ENCODE measurements around the gene PCSK5. TPM values are rescaled to one million over a fixed set of nuclear protein-coding genes. Genes with fewer than 3 reads are reported as not detected.

Gene PCSK5
- total RNA-seq, 1 experiment from 2014 or later = 7.5 TPM

- Histone ChIP-seq H3K18ac (ENCODE audit: insufficient read length, low read depth, low read length) (no peak overlapping the region), H3T11ph (ENCODE audit: low read length) (no peak overlapping the region), H4K20me1 (ENCODE audit: control insufficient read depth, insufficient read depth, insufficient read length) (no peaks in the 10 kb centered on the region), H2AK5ac (ENCODE audit: insufficient read length, low read length) (no peak overlapping the region), H3K27me3 (ENCODE audit: insufficient read depth, low read length) (no peaks in the 10 kb centered on the region), H2AFZ (ENCODE audit: low read length) (no peak overlapping the region), H3K23ac (ENCODE audit: insufficient read length, low read depth, low read length) (no peak overlapping the region), H4K91ac (ENCODE audit: insufficient read length, low read depth, low read length) (no peak overlapping the region), H3K27ac (ENCODE audit: insufficient read length, low read depth, low read length) (no peak overlapping the region), H3K79me1 (ENCODE audit: insufficient read depth, low read depth, low read length, poor library complexity, severe bottlenecking) (no peaks in the 10 kb centered on the region), H2BK120ac (ENCODE audit: low read depth, low read length, poor library complexity, severe bottlenecking) (no peak overlapping the region), H3K4ac (ENCODE audit: low read depth, low read length) (no peak overlapping the region), H2BK15ac (ENCODE audit: low read depth, low read length) (no peak overlapping the region), H3K23me2 (ENCODE audit: insufficient read length, low read depth, low read length, poor library complexity, severe bottlenecking) (no peaks in the 10 kb centered on the region), H4K8ac (replicated peaks; ENCODE audit: insufficient read length, low read depth, low read length) (no peak overlapping the region), H3K9me3 (ENCODE audit: control insufficient read depth, low read depth, low read length) (no peaks in the 10 kb centered on the region), H4K5ac (ENCODE audit: insufficient read length, low read depth, low read length) (no peak overlapping the region), H3K9ac (ENCODE audit: extremely low read depth, insufficient read length, low read length) (no peak overlapping the region), H2BK20ac (ENCODE audit: low read depth, low read length, poor library complexity, severe bottlenecking) (no peak overlapping the region), H2BK5ac (ENCODE audit: insufficient read length, low read length) (no peak overlapping the region), H3K4me2 (ENCODE audit: insufficient read depth, insufficient read length, low read length) (no peak overlapping the region), H3K79me2 (ENCODE audit: insufficient read depth, low read length) (peaks cover 9% of the 10 kb centered on the region; the same call in 1 of the 2 replicates), H3K56ac (ENCODE audit: insufficient read length, low read depth, low read length) (no peak overlapping the region), H3K14ac (ENCODE audit: insufficient read depth, low read length) (no peak overlapping the region), H3K4me1 (ENCODE audit: insufficient read depth, low read length) (peaks cover 7% of the 10 kb centered on the region; the same call in 1 of the 2 replicates), H2BK12ac (ENCODE audit: insufficient read length, low read depth, low read length) (no peak overlapping the region)
- H3K4me1 Mint-ChIP-seq = peaks cover 7 to 8% of the 10 kb centered on the region in 2 experiments
- WGBS (ENCODE audit: extremely low coverage, insufficient read length, low lambda C conversion rate) = no CpG with 5 or more reads among the region's 5 CpGs
- DNase-seq = no peak
- peaks cover 4 to 6% (median 6%) of the 10 kb centered on the region in 3 experiments; a peak in 5 of 7 replicates for H3K36me3 Mint-ChIP-seq (ENCODE audit: insufficient read depth in 1 of 3, low read depth in 3 of 3)
- H3K27me3 Mint-ChIP-seq (ENCODE audit: low read depth) = no peaks in the 10 kb centered on the region
- H3K27ac Mint-ChIP-seq = no peak overlapping the region
- no peak for TF ChIP-seq CTCF (conservative IDR thresholded peaks at IDR 0.05)
- H3K9me3 Mint-ChIP-seq = peaks cover 0 to 3% of the 10 kb centered on the region in 2 experiments; a peak in 2 of 5 replicates
- no peak overlapping the region for H3K4me3 Mint-ChIP-seq
Measured at GRCh38 chr9:75903785-75904360, 13.4 kb downstream of the PCSK5 start.

Data from H9 (cell line).